RWPE2 (cell line): ENCODE results near the gene PAPOLB.

Experiments used
- ATAC-seq: fragments of 200-7000 bp; cut with Tn5 transposase; 3 replicates; pipeline ENCODE4 v1.9.1; 2021; ENCODE audit warnings: low read depth
- DNase-seq: peaks from one replicate; pipeline ENCODE4 v3.0.0-alpha.2; 2020; ENCODE audit warnings: low spot score
- H3K27ac ChIP-seq: fragments of 450-650 bp; 2 replicates; pipeline ENCODE4 v1.5.1; 2017; ENCODE audit warnings: mild to moderate bottlenecking; ENCODE audit not compliant: poor library complexity, severe bottlenecking
- H3K27me3 ChIP-seq: fragments of 250-450 bp; sonication (Bioruptor Pico); 2 replicates; pipeline ENCODE4 v1.5.1; 2021; ENCODE audit warnings: mild to moderate bottlenecking, moderate library complexity; ENCODE audit not compliant: insufficient read depth, poor library complexity, severe bottlenecking
- H3K36me3 ChIP-seq: fragments of 250-450 bp; sonication (Bioruptor Pico); 2 replicates; pipeline ENCODE4 v1.5.1; 2020; ENCODE audit warnings: low read depth, mild to moderate bottlenecking, moderate library complexity
- H3K4me1 ChIP-seq: fragments of 250-450 bp; sonication (Bioruptor Pico); 2 replicates; pipeline ENCODE4 v1.5.1; 2021; ENCODE audit warnings: mild to moderate bottlenecking, moderate library complexity; ENCODE audit not compliant: insufficient read depth, poor library complexity, severe bottlenecking
- H3K4me3 ChIP-seq: fragments of 250-450 bp; sonication (Bioruptor Pico); 2 replicates; pipeline ENCODE4 v1.5.1; 2021; ENCODE audit warnings: mild to moderate bottlenecking, moderate library complexity; ENCODE audit not compliant: severe bottlenecking
- H3K9me3 ChIP-seq: fragments of 250-450 bp; sonication (Bioruptor Pico); 2 replicates; pipeline ENCODE4 v1.5.1; 2021; ENCODE audit warnings: mild to moderate bottlenecking, moderate library complexity; ENCODE audit not compliant: severe bottlenecking
- CTCF ChIP-seq: fragments of 450-650 bp; IDR thresholded peaks from one replicate; pipeline ENCODE4 v1.5.1; 2017; ENCODE audit warnings: mild to moderate bottlenecking, moderate library complexity; ENCODE audit not compliant: poor library complexity, severe bottlenecking

PAPOLB gene

GRCh38 chr7:4809091-4809591 lies 52.7 kb downstream of the PAPOLB start:
- Histone ChIP-seq H3K27me3 (peaks cover 13% of the 10 kb centered on the region), H3K9me3 (no peaks in the 10 kb centered on the region), H3K36me3 (no peaks in the 10 kb centered on the region), H3K27ac (no peak overlapping the region), H3K4me1 (no peaks in the 10 kb centered on the region), H3K4me3 (no peak overlapping the region)
- ATAC-seq = no peak
- no peak for TF ChIP-seq CTCF
- no peak for DNase-seq

- TF ChIP-seq CTCF = no peak
- Histone ChIP-seq H3K9me3 (no peaks in the 10 kb centered on the region), H3K27me3 (peaks cover 13% of the 10 kb centered on the region), H3K4me3 (no peak overlapping the region), H3K27ac (no peak overlapping the region), H3K4me1 (no peaks in the 10 kb centered on the region), H3K36me3 (no peaks in the 10 kb centered on the region)
- ATAC-seq = no peak
- DNase-seq = no peak
Measured at GRCh38 chr7:4808565-4808964, 53.3 kb downstream of the PAPOLB start.

GRCh38 chr7:4808026-4808425 lies 53.8 kb downstream of the PAPOLB start:
- no peak for TF ChIP-seq CTCF
- peaks cover 13% of the 10 kb centered on the region for H3K27me3 ChIP-seq

More at GRCh38 chr7:4808026-4808425, 53.8 kb downstream of the PAPOLB start:
- H3K27ac ChIP-seq = no peak overlapping the region
- H3K36me3 ChIP-seq = no peaks in the 10 kb centered on the region
- no peak for DNase-seq
- ATAC-seq = no peak
- no peaks in the 10 kb centered on the region for H3K4me1 ChIP-seq
- no peaks in the 10 kb centered on the region for H3K9me3 ChIP-seq
- no peak overlapping the region for H3K4me3 ChIP-seq
